Spleen (tissue), 11 donors: ENCODE data around the gene TMEM204. TPM values are rescaled to one million over a fixed set of nuclear protein-coding genes. Genes with fewer than 3 reads are reported as not detected.

ENCODE experiments used
- DNase-seq: peaks from one replicate; pipeline ENCODE4 v3.0.0-alpha.2; 2020
- H3K27ac ChIP-seq, 8 donors: fragments of 200-600 bp; sonication (generic) in 7 of 8; 1 replicate in 4 of 8; 2 replicates in 4 of 8; pipeline versions ENCODE4 v1.5.0 to v1.8.0; 2016 to 2021; ENCODE audit warnings: inconsistent platforms in 4 of 8, mild to moderate bottlenecking in 4 of 8, moderate library complexity in 1 of 8
- H3K27me3 ChIP-seq, 7 donors: fragments of 200-600 bp; sonication (generic) in 6 of 7; replicated peaks in 1 of 7; 1 replicate in 4 of 7; 2 replicates in 3 of 7; pipeline versions ENCODE4 v1.5.0 to v1.8.0; 2016 to 2021; ENCODE audit warnings: inconsistent platforms in 3 of 7, mild to moderate bottlenecking in 1 of 7
- H3K36me3 ChIP-seq, 6 donors: fragments of 200-600 bp; sonication (generic) in 5 of 6; 1 replicate in 4 of 6; 2 replicates in 2 of 6; pipeline versions ENCODE4 v1.5.0 to v1.8.0; 2016 to 2021; ENCODE audit warnings: inconsistent platforms in 2 of 6
- H3K4me1 ChIP-seq, 6 donors: fragments of 200-600 bp; sonication (generic) in 5 of 6; 1 replicate in 3 of 6; 2 replicates in 3 of 6; pipeline versions ENCODE4 v1.5.0 to v1.8.0; 2016 to 2021; ENCODE audit warnings: inconsistent platforms in 3 of 6
- H3K4me3 ChIP-seq, 8 donors: fragments of 200-600 bp; sonication (generic) in 7 of 8; 1 replicate in 4 of 8; 2 replicates in 4 of 8; pipeline versions ENCODE4 v1.5.0 to v1.8.0; 2016 to 2021; ENCODE audit warnings: inconsistent platforms in 4 of 8, mild to moderate bottlenecking in 4 of 8, moderate library complexity in 2 of 8
- H3K9me3 ChIP-seq, 8 donors: fragments of 200-600 bp; sonication (generic) in 7 of 8; 1 replicate in 4 of 8; 2 replicates in 4 of 8; pipeline versions ENCODE4 v1.5.0 to v1.8.0; 2016 to 2021; ENCODE audit warnings: inconsistent platforms in 4 of 8
- POLR2A ChIP-seq, 3 donors: fragments of 450-650 bp; IDR thresholded peaks; one replicate each; pipeline ENCODE4 v1.5.1; 2017; ENCODE audit warnings: antibody characterized with exemption in 3 of 3, mild to moderate bottlenecking in 1 of 3
- POLR2AphosphoS5 ChIP-seq, 3 donors: sonication (generic); formaldehyde crosslinking; IDR thresholded peaks; one replicate each; pipeline ENCODE4 v1.5.1; 2017; ENCODE audit warnings: antibody characterized with exemption in 3 of 3
- WGBS, 5 donors: extraction: QIAGEN DNeasy Blood & Tissue Kit in 3 of 5; methylation state at CpG; one replicate each; pipeline versions ENCODE4 v1.1.5 to v1.1.7; 2013 to 2018; 5-methylcytosine and 5-hydroxymethylcytosine counted together
- intact Hi-C: fragments of 100-400 bp; cut with DNase I; formaldehyde crosslinking; loops from one replicate; pipeline ENCODE4 v1.15.0; 2023; ENCODE audit warnings: low total_unique reads
- polyA plus RNA-seq, 3 donors: library from polyadenylated mRNA; stranded (reverse); fragments of 200-250 nt; gene quantifications; one replicate each; pipeline ENCODE4 v1.2.1, GENCODE V29; 2013
- total RNA-seq, 7 donors: library from RNA; depleted of rRNA in 3 of 7; stranded (reverse); fragments of >200 nt in 3 of 7; fragmentation: NEBNext Ultra II Directional in 4 of 7; extraction: Animal tissue kit (Norgen Biotek cat#: 25700) in 4 of 7; gene quantifications; one replicate each; pipeline versions ENCODE4 v1.1.0 to v1.2.1, GENCODE V29; 2016 to 2021
- TF ChIP-seq, protein P1 (sequence below), 11 experiments: fragments of 200-600 bp in 7 of 11; fragments of 450-650 bp in 4 of 11; sonication (generic) in 4 of 11; IDR thresholded peaks in 8 of 11; conservative IDR thresholded peaks in 3 of 11; 1 replicate in 7 of 11; 2 replicates in 4 of 11; pipeline versions ENCODE4 v1.4.0 to v1.8.0; 2016 to 2021; ENCODE audit warnings: antibody characterized with exemption in 11 of 11, inconsistent platforms in 4 of 11, mild to moderate bottlenecking in 1 of 11
- donor health status: healthy with polysubstance abuse.
- donor health status: DM: no; HTN: no; CAD: no; lungs with moderate emphysema.
- donor health status: DM: no; HTN: no; CAD: no.
- donor health status: Bipolar disorder and iron deficiency.
- donor health status: healthy.
- donor health status: DM: no; HTN: no; CAD: no.
- donor health status: DM: yes; HTN: yes; CAD: no.

The TMEM204 gene
- total and polyA plus RNA-seq, 10 donors, result 10.1 to 47.1 (median 23.1) TPM

DNA sequence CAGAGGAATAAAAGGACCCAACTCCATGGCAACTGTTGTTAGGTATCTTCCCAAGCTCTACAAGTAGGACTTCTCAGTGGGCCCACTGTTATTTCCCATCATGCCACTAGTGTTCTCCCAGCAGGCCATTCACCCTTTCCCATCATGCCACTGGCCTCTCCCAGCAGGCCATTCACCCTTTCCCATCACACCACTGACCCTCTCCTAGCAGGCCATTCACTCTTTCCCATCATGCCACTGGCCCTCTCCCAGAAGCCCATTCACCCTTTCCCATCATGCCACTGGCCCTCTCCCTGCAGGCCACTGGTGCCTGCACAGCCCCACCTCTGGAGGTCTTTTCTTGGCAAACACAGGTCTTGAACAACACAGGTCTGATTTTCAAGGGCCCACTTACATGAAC, 42.1 kb downstream of the TMEM204 start:
- no peak overlapping the region for H3K4me3 ChIP-seq
- no peaks in the 10 kb centered on the region for H3K27me3 ChIP-seq
- intact Hi-C loops, result no loop called here
- H3K27ac ChIP-seq, result no peak overlapping the region
- H3K4me1 ChIP-seq, result no peaks in the 10 kb centered on the region
- H3K9me3 ChIP-seq, result no peaks in the 10 kb centered on the region
- no peak for DNase-seq
- peaks cover 0 to 31% (median 0%) of the 10 kb centered on the region in 6 donors for H3K36me3 ChIP-seq
- TF ChIP-seq POLR2A (IDR thresholded peaks at IDR 0.05) (no peak), POLR2AphosphoS5 (IDR thresholded peaks at IDR 0.05) (no peak)
- TF ChIP-seq, protein P1, sequence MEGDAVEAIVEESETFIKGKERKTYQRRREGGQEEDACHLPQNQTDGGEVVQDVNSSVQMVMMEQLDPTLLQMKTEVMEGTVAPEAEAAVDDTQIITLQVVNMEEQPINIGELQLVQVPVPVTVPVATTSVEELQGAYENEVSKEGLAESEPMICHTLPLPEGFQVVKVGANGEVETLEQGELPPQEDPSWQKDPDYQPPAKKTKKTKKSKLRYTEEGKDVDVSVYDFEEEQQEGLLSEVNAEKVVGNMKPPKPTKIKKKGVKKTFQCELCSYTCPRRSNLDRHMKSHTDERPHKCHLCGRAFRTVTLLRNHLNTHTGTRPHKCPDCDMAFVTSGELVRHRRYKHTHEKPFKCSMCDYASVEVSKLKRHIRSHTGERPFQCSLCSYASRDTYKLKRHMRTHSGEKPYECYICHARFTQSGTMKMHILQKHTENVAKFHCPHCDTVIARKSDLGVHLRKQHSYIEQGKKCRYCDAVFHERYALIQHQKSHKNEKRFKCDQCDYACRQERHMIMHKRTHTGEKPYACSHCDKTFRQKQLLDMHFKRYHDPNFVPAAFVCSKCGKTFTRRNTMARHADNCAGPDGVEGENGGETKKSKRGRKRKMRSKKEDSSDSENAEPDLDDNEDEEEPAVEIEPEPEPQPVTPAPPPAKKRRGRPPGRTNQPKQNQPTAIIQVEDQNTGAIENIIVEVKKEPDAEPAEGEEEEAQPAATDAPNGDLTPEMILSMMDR (IDR thresholded peaks at IDR 0.05 in 8 of 11, conservative IDR thresholded peaks at IDR 0.05 in 3 of 11), result no peak

DNA sequence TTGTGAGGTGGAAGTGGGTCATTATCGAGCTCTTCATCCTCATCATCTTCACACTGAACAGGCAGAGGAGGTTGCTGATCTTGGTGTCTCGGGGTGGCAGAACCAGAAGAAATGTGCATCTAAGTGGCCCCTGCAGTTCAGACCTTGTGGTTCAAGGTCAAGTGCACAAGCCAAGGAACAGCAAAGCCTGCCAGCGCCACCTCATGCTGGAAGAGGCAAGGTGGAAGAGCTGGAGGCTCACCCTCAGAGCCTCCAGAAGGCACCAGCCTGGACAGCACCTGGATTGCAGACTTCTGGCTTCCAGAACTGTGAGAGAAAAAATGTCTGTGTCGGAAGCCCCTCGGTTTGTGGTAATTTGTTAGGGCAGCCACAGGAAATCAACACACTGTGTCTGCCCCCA, 45.7 kb downstream of the TMEM204 start:
- Histone ChIP-seq H3K27me3 (no peaks in the 10 kb centered on the region), H3K4me1 (no peaks in the 10 kb centered on the region), H3K4me3 (no peak overlapping the region), H3K27ac (no peak overlapping the region), H3K9me3 (peaks cover 0 to 6% (median 0%) of the 10 kb centered on the region in 8 donors), H3K36me3 (peaks cover 0 to 42% (median 9%) of the 10 kb centered on the region in 6 donors)
- TF ChIP-seq POLR2A (IDR thresholded peaks at IDR 0.05) (no peak), POLR2AphosphoS5 (IDR thresholded peaks at IDR 0.05) (no peak)
- TF ChIP-seq, protein P1 (IDR thresholded peaks at IDR 0.05 in 8 of 11, conservative IDR thresholded peaks at IDR 0.05 in 3 of 11), result peak in 1 of 11 experiments; percentile 20
- DNase-seq, result no peak
- WGBS, 5 donors, result 63 to 86% (median 73%) methylated on average over 5 of the region's 5 CpGs
- intact Hi-C loops, result no loop called here

DNA sequence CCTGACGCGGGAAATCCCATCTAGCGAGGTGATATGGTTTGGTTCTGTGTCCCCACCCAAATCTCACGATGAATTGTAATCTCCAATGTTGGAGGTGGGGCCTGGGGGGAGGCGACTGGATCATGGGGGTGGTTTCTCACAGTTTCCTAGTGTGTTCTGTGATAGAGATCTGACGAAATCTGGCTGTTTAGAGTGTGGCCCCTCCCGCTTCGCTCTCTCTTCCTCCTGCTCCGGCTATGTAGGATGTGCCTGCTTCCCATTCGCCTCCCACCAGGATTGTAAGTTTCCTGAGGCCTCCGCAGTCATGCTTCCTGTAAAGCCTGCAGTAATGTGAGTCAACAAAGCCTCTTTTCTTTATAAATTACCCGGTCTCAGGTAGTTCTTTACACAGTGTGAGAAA, 46.8 kb downstream of the TMEM204 start:
- DNase-seq, result no peak
- 71 to 81% (median 76%) methylated on average over 12 of the region's 12 CpGs for WGBS, 5 donors
- peaks cover 0 to 6% (median 0%) of the 10 kb centered on the region in 8 donors for H3K9me3 ChIP-seq
- H3K4me1 ChIP-seq, result no peaks in the 10 kb centered on the region
- TF ChIP-seq, protein P1 (IDR thresholded peaks at IDR 0.05 in 8 of 11, conservative IDR thresholded peaks at IDR 0.05 in 3 of 11), result no peak
- TF ChIP-seq POLR2AphosphoS5 (IDR thresholded peaks at IDR 0.05) (no peak), POLR2A (IDR thresholded peaks at IDR 0.05) (no peak)
- H3K36me3 ChIP-seq, result peaks cover 0 to 47% (median 9%) of the 10 kb centered on the region in 6 donors
- no peak overlapping the region for H3K4me3 ChIP-seq
- no peaks in the 10 kb centered on the region for H3K27me3 ChIP-seq
- H3K27ac ChIP-seq, result no peak overlapping the region
- intact Hi-C loops, result no loop called here

DNA sequence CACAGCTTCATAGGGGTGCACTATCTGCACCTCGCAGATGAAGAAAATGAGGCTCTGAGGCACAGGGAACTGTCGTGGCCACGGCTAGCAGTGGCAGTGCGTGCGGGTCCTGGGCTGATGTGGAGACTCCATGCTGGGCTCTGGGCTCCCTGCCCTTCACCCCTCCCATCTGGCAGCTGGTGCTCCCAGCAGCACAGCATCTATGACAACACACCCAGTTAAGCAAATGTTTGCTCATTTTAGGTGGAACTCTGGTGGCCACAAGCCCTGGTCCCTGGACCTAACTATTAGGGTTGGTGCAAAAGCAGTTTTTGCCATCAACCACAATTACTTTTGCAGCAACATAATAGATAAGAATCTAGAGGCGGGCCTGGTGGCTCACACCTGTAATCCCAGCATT, 47.5 kb downstream of the TMEM204 start:
- H3K4me3 ChIP-seq, result no peak overlapping the region

More for the DNA sequence above, 47.5 kb downstream of the TMEM204 start:
- DNase-seq, result no peak
- Histone ChIP-seq H3K4me1 (no peaks in the 10 kb centered on the region), H3K27me3 (no peaks in the 10 kb centered on the region), H3K36me3 (peaks cover 0 to 52% (median 10%) of the 10 kb centered on the region in 6 donors), H3K27ac (no peak overlapping the region), H3K9me3 (peaks cover 0 to 6% (median 0%) of the 10 kb centered on the region in 8 donors)
- TF ChIP-seq POLR2AphosphoS5 (IDR thresholded peaks at IDR 0.05) (no peak), POLR2A (IDR thresholded peaks at IDR 0.05) (no peak)
- TF ChIP-seq, protein P1 (IDR thresholded peaks at IDR 0.05 in 8 of 11, conservative IDR thresholded peaks at IDR 0.05 in 3 of 11), result no peak
- WGBS, 5 donors, result 93 to 98% (median 96%) methylated on average over 5 to 6 of the region's 6 CpGs
- intact Hi-C loops, result no loop called here
